ENCODE measurements around the gene KHSRP. TPM values are rescaled to one million over a fixed set of nuclear protein-coding genes. Genes with fewer than 3 reads are reported as not detected.

The KHSRP gene
- total and polyA plus RNA-seq, 2 experiments from 2014 or later, result 133 to 202 TPM

DNA sequence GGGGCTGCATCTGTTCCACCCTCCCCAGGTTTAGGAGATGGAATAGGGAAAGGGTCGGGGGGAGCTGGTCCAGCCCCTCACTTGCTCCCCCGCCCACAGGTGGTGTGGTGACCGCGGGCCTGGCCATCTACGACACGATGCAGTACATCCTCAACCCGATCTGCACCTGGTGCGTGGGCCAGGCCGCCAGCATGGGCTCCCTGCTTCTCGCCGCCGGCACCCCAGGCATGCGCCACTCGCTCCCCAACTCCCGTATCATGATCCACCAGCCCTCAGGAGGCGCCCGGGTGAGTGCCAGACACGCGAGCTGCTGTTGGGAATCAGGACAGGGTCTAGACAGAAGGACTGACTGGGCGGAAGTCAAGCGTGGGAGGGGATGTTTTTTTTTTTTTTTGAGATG, 60.3 kb downstream of the KHSRP start:
- Histone ChIP-seq H4K20me1 (ENCODE audit: insufficient read depth, poor library complexity, severe bottlenecking) (no peaks in the 10 kb centered on the region), H3K27me3 (no peaks in the 10 kb centered on the region), H3K9me2 (replicated peaks; ENCODE audit: insufficient read depth) (no peaks in the 10 kb centered on the region), H3K79me2 (peaks cover 13% of the 10 kb centered on the region), H3K27ac (no peak overlapping the region), H3K9me3 (ENCODE audit: low read depth) (no peaks in the 10 kb centered on the region), H3K36me3 (replicated peaks; ENCODE audit: insufficient read depth, low read depth) (no peaks in the 10 kb centered on the region), H3K4me1 (ENCODE audit: insufficient read depth) (peaks cover 6% of the 10 kb centered on the region), H2AFZ (no peak overlapping the region), H3K4me3 (no peak overlapping the region), H3K4me2 (no peak overlapping the region)
- WGBS (ENCODE audit: low lambda C conversion rate, missing lambda C conversion rate), result 98% methylated on average over 21 of the region's 21 CpGs
- TF ChIP-seq, protein P1, sequence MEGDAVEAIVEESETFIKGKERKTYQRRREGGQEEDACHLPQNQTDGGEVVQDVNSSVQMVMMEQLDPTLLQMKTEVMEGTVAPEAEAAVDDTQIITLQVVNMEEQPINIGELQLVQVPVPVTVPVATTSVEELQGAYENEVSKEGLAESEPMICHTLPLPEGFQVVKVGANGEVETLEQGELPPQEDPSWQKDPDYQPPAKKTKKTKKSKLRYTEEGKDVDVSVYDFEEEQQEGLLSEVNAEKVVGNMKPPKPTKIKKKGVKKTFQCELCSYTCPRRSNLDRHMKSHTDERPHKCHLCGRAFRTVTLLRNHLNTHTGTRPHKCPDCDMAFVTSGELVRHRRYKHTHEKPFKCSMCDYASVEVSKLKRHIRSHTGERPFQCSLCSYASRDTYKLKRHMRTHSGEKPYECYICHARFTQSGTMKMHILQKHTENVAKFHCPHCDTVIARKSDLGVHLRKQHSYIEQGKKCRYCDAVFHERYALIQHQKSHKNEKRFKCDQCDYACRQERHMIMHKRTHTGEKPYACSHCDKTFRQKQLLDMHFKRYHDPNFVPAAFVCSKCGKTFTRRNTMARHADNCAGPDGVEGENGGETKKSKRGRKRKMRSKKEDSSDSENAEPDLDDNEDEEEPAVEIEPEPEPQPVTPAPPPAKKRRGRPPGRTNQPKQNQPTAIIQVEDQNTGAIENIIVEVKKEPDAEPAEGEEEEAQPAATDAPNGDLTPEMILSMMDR (IDR thresholded peaks at IDR 0.05; ENCODE audit: poor library complexity), result no peak
- no peak for TF ChIP-seq EZH2phosphoT487 (IDR thresholded peaks at IDR 0.05; ENCODE audit: low read depth, severe bottlenecking, unreplicated experiment)
- TF ChIP-seq EZH2 (IDR thresholded peaks at IDR 0.05; ENCODE audit: borderline replicate concordance), result no peak
- DNase-seq (ENCODE audit: low spot score), result no peak

Small RNA genes lying within 50 kb of the gene (microRNA-seq; reads per million reads assigned to microRNA genes)
- 3.1 reads per million for gene MIR3940
- not detected for gene MIR6790
- gene MIR6885, result 4.9 reads per million, percentile 8 among the genes with 10 or more reads in this experiment

Small RNA genes lying within 50 kb of the gene (small RNA-seq; reads per million reads assigned to genes)
- not detected for gene MIR6790
- not detected for gene MIR6885

Other genes starting within 250 kb of the KHSRP start
- 13.6 and 17.2 TPM in 2 replicates for gene MLLT1, start 144.8 kb downstream of the KHSRP start, total RNA-seq
- gene MLLT1, start 144.8 kb downstream of the KHSRP start, polyA plus RNA-seq, result 22.9 and 23.3 TPM in 2 replicates
- not detected in 2 replicates for gene ACER1, start 91.2 kb downstream of the KHSRP start, total RNA-seq
- gene ACER1, start 91.2 kb downstream of the KHSRP start, polyA plus RNA-seq, result not detected in 2 replicates
- gene CLPP, start 63.3 kb downstream of the KHSRP start, total RNA-seq, result 52.8 and 69.5 TPM in 2 replicates
- gene CLPP, start 63.3 kb downstream of the KHSRP start, polyA plus RNA-seq, result 93.6 and 106 TPM in 2 replicates
- gene ALKBH7, start 52.0 kb downstream of the KHSRP start, total RNA-seq, result 42.8 and 45.3 TPM in 2 replicates
- gene ALKBH7, start 52.0 kb downstream of the KHSRP start, polyA plus RNA-seq, result 99.3 and 116 TPM in 2 replicates
- 2.4 and 2.7 TPM in 2 replicates for gene PSPN, start 48.9 kb downstream of the KHSRP start, total RNA-seq
- 1.5 and 2.7 TPM in 2 replicates for gene PSPN, start 48.9 kb downstream of the KHSRP start, polyA plus RNA-seq
- gene GTF2F1, start 31.6 kb downstream of the KHSRP start, total RNA-seq, result 47.5 and 52.1 TPM in 2 replicates
- gene GTF2F1, start 31.6 kb downstream of the KHSRP start, polyA plus RNA-seq, result 40.0 and 44.6 TPM in 2 replicates
- 0.16 and 0.27 TPM in 2 replicates for gene SLC25A41, start 9.0 kb upstream of the KHSRP start, total RNA-seq
- 0.50 TPM in 1 of 2 replicates, not detected in the other for gene SLC25A41, start 9.0 kb upstream of the KHSRP start, polyA plus RNA-seq
- 48.8 and 56.6 TPM in 2 replicates for gene SLC25A23, start 35.0 kb upstream of the KHSRP start, total RNA-seq
- gene SLC25A23, start 35.0 kb upstream of the KHSRP start, polyA plus RNA-seq, result 59.0 and 61.3 TPM in 2 replicates
- 71.4 and 75.5 TPM in 2 replicates for gene CRB3, start 39.5 kb upstream of the KHSRP start, total RNA-seq
- gene CRB3, start 39.5 kb upstream of the KHSRP start, polyA plus RNA-seq, result 42.5 and 48.9 TPM in 2 replicates
- gene DENND1C, start 57.0 kb upstream of the KHSRP start, total RNA-seq, result 0.48 and 1.5 TPM in 2 replicates
- 14.0 and 16.1 TPM in 2 replicates for gene DENND1C, start 57.0 kb upstream of the KHSRP start, polyA plus RNA-seq
- 1.2 and 4.4 TPM in 2 replicates for gene TUBB4A, start 77.5 kb upstream of the KHSRP start, total RNA-seq
- 7.3 and 7.9 TPM in 2 replicates for gene TUBB4A, start 77.5 kb upstream of the KHSRP start, polyA plus RNA-seq
- 2.3 and 2.6 TPM in 2 replicates for gene TNFSF9, start 106.2 kb upstream of the KHSRP start, total RNA-seq
- 3.8 and 9.2 TPM in 2 replicates for gene TNFSF9, start 106.2 kb upstream of the KHSRP start, polyA plus RNA-seq
- gene CD70, start 166.3 kb upstream of the KHSRP start, total RNA-seq, result not detected in 2 replicates
- not detected in 2 replicates for gene CD70, start 166.3 kb upstream of the KHSRP start, polyA plus RNA-seq
- 1.5 and 4.0 TPM in 2 replicates for gene TNFSF14, start 245.3 kb upstream of the KHSRP start, total RNA-seq
- 3.9 and 4.8 TPM in 2 replicates for gene TNFSF14, start 245.3 kb upstream of the KHSRP start, polyA plus RNA-seq